Measurements from ENCODE around the gene SKAP1. TPM values are rescaled to one million over a fixed set of nuclear protein-coding genes. Genes with fewer than 3 reads are reported as not detected.
A peak's percentile ranks its signal among the peaks of the same experiment; 100 is the strongest.

The SKAP1 gene
- total RNA-seq, 1 experiment from 2014 or later = 0.31 TPM

- no peak overlapping the region for H2AFZ ChIP-seq
- no peak for DNase-seq
- no peaks in the 10 kb centered on the region for H3K27me3 ChIP-seq (ENCODE audit: insufficient read depth, low read depth)
- no peaks in the 10 kb centered on the region for H3K79me2 ChIP-seq (ENCODE audit: low read depth)
- H3K4me2 ChIP-seq = no peak overlapping the region
- CTCF ChIA-PET = no interaction called here
- intact Hi-C loops (cut with micrococcal nuclease; ENCODE audit: unreplicated experiment) = no loop called here
- no peak overlapping the region for H3K4me3 ChIP-seq
- no peaks in the 10 kb centered on the region for H3K9me2 ChIP-seq (ENCODE audit: insufficient read depth)
- TF ChIP-seq, protein P1, sequence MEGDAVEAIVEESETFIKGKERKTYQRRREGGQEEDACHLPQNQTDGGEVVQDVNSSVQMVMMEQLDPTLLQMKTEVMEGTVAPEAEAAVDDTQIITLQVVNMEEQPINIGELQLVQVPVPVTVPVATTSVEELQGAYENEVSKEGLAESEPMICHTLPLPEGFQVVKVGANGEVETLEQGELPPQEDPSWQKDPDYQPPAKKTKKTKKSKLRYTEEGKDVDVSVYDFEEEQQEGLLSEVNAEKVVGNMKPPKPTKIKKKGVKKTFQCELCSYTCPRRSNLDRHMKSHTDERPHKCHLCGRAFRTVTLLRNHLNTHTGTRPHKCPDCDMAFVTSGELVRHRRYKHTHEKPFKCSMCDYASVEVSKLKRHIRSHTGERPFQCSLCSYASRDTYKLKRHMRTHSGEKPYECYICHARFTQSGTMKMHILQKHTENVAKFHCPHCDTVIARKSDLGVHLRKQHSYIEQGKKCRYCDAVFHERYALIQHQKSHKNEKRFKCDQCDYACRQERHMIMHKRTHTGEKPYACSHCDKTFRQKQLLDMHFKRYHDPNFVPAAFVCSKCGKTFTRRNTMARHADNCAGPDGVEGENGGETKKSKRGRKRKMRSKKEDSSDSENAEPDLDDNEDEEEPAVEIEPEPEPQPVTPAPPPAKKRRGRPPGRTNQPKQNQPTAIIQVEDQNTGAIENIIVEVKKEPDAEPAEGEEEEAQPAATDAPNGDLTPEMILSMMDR (conservative IDR thresholded peaks at IDR 0.05) = no peak
- TF ChIP-seq EZH2 (IDR thresholded peaks at IDR 0.05; ENCODE audit: low read depth) = no peak
- H3F3A ChIP-seq (ENCODE audit: insufficient read depth, low read depth) = peaks cover 8% of the 10 kb centered on the region; the same call in 1 of the 2 replicates
- no peaks in the 10 kb centered on the region for H3K9me3 ChIP-seq (ENCODE audit: insufficient read depth, low read depth)
- POLR2A ChIA-PET (ENCODE audit: unreplicated experiment) = no interaction called here
- H3K4me1 ChIP-seq (replicated peaks; ENCODE audit: insufficient read depth) = 0 out of 2 replicates have a peak, but pooled peaks cover 11% of the 10 kb centered on the region
- H3K36me3 ChIP-seq (ENCODE audit: low read depth) = no peaks in the 10 kb centered on the region
- no peak overlapping the region for H3K27ac ChIP-seq
- no TSS peak for BruUV-seq (replicated peaks)
- no peaks in the 10 kb centered on the region for H4K20me1 ChIP-seq (ENCODE audit: insufficient read depth)
Measured at GRCh38 chr17:48460052-48460451, 30.0 kb upstream of the SKAP1 start.

DNA sequence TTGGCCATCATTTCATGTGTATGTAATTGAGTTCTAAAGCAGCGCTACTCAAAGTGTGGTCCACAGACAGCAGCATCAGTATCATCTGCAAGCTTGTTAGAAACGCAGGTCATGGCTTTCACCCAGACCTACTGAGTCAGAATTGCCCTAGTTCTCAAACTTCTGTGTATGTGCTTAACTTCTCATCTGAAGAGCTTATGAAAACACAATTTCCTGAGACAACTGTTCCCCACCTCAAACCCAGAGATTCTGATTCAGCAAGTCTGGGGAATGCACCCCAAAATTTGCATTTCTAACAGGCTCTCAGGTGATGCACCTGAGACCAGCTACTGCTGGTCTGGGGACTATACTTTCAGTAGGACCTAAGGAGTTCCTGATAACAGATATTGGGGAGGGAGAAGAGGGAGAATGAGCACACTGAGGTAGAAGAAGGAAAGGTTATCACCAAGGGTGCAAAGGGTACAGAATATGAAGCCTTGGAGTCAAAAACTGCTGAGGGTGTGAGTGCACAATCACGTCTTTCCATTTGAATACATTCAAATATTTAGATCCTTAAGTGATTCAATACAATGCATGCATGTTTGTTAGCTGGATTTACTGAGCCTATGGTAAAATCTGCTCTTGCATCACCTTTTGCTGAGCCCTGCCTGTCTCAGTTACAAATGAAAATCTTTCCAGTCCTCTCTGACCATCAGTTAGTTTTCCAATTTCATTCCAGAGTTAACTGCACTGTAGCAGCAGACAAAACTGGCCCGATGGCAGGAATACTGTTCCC lies 29.2 kb upstream of the SKAP1 start:
- H3K27me3 ChIP-seq (ENCODE audit: insufficient read depth, low read depth) = no peaks in the 10 kb centered on the region
- 0 out of 2 replicates have a peak, but pooled peaks cover 11% of the 10 kb centered on the region for H3K4me1 ChIP-seq (replicated peaks; ENCODE audit: insufficient read depth)
- H3K4me3 ChIP-seq = no peak overlapping the region
- H3F3A ChIP-seq (ENCODE audit: insufficient read depth, low read depth) = peaks cover 8% of the 10 kb centered on the region; the same call in 1 of the 2 replicates
- no peaks in the 10 kb centered on the region for H3K79me2 ChIP-seq (ENCODE audit: low read depth)
- H3K27ac ChIP-seq = no peak overlapping the region
- no TSS peak for BruUV-seq (replicated peaks)
- POLR2A ChIA-PET (ENCODE audit: unreplicated experiment) = no interaction called here
- no peaks in the 10 kb centered on the region for H3K9me2 ChIP-seq (ENCODE audit: insufficient read depth)
- no peak overlapping the region for H2AFZ ChIP-seq
- H3K4me2 ChIP-seq = no peak overlapping the region
- no peaks in the 10 kb centered on the region for H3K36me3 ChIP-seq (ENCODE audit: low read depth)
- intact Hi-C loops (cut with micrococcal nuclease; ENCODE audit: unreplicated experiment) = no loop called here
- DNase-seq = no peak
- H3K9me3 ChIP-seq (ENCODE audit: insufficient read depth, low read depth) = no peaks in the 10 kb centered on the region
- no peaks in the 10 kb centered on the region for H4K20me1 ChIP-seq (ENCODE audit: insufficient read depth)
- CTCF ChIA-PET = no interaction called here
- TF ChIP-seq, protein P1 (conservative IDR thresholded peaks at IDR 0.05) = no peak
- TF ChIP-seq EZH2 (IDR thresholded peaks at IDR 0.05; ENCODE audit: low read depth) = no peak

- H2AFZ ChIP-seq = no peak overlapping the region; the same call in 1 of the 2 replicates
- peak overlapping the region; percentile 27; the same call in 1 of the 2 replicates for H3K4me3 ChIP-seq
- peak overlapping the region; percentile 63 for H3K4me2 ChIP-seq
- H3K4me1 ChIP-seq (replicated peaks; ENCODE audit: insufficient read depth) = 0 out of 2 replicates have a peak, but pooled peaks cover 11% of the 10 kb centered on the region
- no peaks in the 10 kb centered on the region for H3K9me3 ChIP-seq (ENCODE audit: insufficient read depth, low read depth)
- H4K20me1 ChIP-seq (ENCODE audit: insufficient read depth) = no peaks in the 10 kb centered on the region
- no peaks in the 10 kb centered on the region for H3K27me3 ChIP-seq (ENCODE audit: insufficient read depth, low read depth)
- H3K36me3 ChIP-seq (ENCODE audit: low read depth) = no peaks in the 10 kb centered on the region
- BruUV-seq (replicated peaks) = no TSS peak
- H3K79me2 ChIP-seq (ENCODE audit: low read depth) = no peaks in the 10 kb centered on the region
- TF ChIP-seq EZH2 (IDR thresholded peaks at IDR 0.05; ENCODE audit: low read depth) = no peak
- TF ChIP-seq, protein P1 (conservative IDR thresholded peaks at IDR 0.05) = peak; percentile 98
- H3F3A ChIP-seq (ENCODE audit: insufficient read depth, low read depth) = peaks cover 8% of the 10 kb centered on the region; the same call in 1 of the 2 replicates
- H3K27ac ChIP-seq = no peak overlapping the region
- ChIA-PET CTCF (interaction anchor here (0.5 to 1.0 kb wide), 2 partner anchors 10 to 33 kb away, joined by 3 to 4 read pairs; no protein-coding TSS in a partner anchor), POLR2A (ENCODE audit: unreplicated experiment) (no interaction called here)
- peak; percentile 44 to 51 for DNase-seq
- intact Hi-C loops (cut with micrococcal nuclease; ENCODE audit: unreplicated experiment) = loop anchor here (2.0 kb wide), 1 partner anchor 70 kb away; no protein-coding TSS in a partner anchor
- no peaks in the 10 kb centered on the region for H3K9me2 ChIP-seq (ENCODE audit: insufficient read depth)
Measured at GRCh38 chr17:48457080-48457836, 27.2 kb upstream of the SKAP1 start.
